ENCODE data around the gene ECHDC1.

DNA sequence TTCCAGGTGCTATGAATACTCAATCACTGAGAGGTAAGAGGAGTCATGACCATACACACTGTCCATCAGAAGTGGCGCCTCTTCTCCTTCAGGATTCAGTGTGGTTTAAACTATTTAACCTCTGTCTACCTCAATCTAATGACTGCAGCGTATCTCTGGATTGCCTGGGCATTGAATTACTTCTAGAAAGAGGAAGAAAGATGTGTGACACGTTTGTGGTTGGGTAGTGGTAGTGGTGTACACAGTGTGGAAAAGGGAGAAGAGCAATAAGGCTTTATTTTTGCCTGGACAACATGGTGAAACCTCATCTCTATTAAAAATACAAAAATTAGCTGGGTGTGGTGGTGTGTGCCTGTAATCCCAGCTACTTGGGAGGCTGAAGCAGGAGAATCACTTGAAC is 38.0 kb upstream of the ECHDC1 start:
- TF ChIP-seq POLR2A (IDR thresholded peaks at IDR 0.05; ENCODE audit: low read length) (no peak), GATA1 (IDR thresholded peaks at IDR 0.05; ENCODE audit: low read depth, low read length) (no peak)
